Activated T-cell treated with anti-CD3 and anti-CD28 coated beads, Interleukin-2, amount 50 U/mL, for 1 hour (primary cell): ENCODE results near the gene CHMP4A.
"Not testable (repeated sequence)": the region's sequence is repeated elsewhere in the genome, so short reads cannot be mapped to it uniquely, and the experiment has no call there.

ENCODE experiments used
- DNase-seq: peaks from one replicate; pipeline ENCODE4 v3.0.0-alpha.2; 2020

Gene CHMP4A

GRCh38 chr14:24222987-24223386 lies 9.7 kb upstream of the CHMP4A start:
- DNase-seq = not testable (repeated sequence)

DNA sequence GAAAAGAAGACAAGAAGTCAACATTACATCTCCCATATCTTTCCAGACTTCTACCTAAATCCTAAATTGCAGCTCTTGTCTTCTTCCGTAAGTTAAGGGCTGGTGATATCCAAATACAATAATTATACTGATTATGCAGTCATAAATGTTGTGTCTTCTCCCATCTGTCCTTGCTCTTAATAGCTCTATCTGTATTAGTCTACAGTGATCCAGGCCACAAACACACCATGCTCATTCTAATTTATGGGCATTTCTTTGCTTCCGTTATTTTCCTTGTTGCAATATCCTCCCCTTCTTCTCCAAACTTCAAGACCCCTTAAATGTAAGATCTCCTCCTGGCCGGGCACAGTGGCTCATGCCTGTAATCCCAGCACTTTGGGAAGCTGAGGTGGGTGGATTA lies 6.2 kb upstream of the CHMP4A start:
- no peak for DNase-seq

DNA sequence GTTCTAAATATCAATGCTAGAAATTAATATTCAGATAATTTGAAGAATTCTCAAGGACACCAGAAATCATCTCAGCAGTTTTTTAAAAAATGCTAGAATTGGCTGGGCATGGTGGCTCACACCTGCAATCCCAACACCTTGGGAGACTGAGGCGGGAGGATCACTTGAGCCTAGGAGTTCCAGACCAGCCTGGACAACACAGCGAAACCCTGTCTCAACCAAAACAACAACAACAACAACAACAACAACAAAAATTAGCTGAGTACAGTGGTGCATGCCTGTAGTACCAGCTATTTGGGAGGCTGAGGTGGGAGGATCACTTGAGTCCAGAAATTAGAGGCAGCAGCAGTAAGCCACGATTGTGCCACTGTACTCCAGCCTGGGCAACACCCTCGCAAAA lies 5.8 kb upstream of the CHMP4A start:
- no peak for DNase-seq

GRCh38 chr14:24216876-24217275 lies 3.6 kb upstream of the CHMP4A start:
- not testable (repeated sequence) for DNase-seq

- DNase-seq = no peak
Measured at GRCh38 chr14:24216345-24216699, 3.0 kb upstream of the CHMP4A start.

DNA sequence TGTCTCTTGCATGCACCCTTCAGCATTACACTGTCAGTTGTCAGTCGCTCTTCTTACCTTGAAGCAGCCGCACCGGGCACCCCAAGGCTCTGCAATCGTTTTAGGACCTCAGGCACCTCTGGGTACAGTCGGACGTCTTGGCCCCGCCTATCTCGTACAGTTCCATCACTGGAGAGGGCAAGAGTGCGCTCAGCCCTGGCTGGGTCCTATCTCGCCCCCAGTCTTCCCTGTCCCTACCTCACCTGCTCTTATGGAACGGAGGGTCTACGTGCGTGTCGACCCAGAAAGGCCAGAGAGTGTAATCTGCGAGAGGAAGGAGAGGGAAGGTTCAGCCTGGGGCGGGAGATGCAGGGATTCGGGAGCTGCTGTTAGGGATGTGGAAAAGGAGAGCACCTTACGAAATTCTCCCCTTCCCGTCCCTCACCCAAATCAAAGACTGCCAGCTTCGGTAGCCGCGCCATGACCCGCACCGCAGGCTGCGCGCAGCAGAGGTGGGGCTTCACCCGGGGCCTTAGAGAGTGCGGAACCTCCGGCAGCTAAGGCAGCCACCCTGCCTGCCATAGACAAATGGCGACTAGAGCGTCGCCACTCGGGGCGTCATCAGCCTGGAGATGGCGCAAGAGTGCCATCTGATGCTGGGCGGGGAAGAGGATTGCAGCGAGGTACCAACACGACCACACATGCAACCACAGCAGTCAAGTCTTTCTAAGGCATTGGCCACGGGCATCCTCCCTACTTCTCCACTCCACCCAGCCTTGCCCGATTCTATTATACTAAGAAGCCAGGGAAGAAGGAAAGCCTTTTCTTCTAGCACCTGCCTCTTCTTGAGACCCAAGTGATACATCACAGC lies 2.4 kb upstream of the CHMP4A start, which contains the start of gene MDP1:
MDP1 (minus strand) TSS at position 572 of the 850 bp plus-strand sequence; CDS start at position 461, 111 bp downstream.
- peak; percentile 87 for DNase-seq

GRCh38 chr14:24213866-24214662 lies 776 bp upstream of the CHMP4A start:
- DNase-seq = no peak

GRCh38 chr14:24211311-24211710 lies 2.0 kb downstream of the CHMP4A start:
- DNase-seq = no peak

GRCh38 chr14:24207625-24208024 lies 5.7 kb downstream of the CHMP4A start:
- DNase-seq = no peak

DNA sequence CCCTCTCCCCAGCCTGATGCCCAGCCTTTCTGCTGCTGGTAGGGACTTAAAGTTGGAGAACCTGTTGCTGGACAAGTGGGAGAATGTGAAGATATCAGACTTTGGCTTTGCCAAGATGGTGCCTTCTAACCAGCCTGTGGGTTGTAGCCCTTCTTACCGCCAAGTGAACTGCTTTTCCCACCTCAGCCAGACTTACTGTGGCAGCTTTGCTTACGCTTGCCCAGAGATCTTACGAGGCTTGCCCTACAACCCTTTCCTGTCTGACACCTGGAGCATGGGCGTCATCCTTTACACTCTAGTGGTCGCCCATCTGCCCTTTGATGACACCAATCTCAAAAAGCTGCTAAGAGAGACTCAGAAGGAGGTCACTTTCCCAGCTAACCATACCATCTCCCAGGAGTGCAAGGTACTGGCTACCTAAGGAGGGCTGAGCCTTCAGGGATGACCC lies 6.2 kb downstream of the CHMP4A start:
- no peak for DNase-seq

- DNase-seq = no peak
Measured at GRCh38 chr14:24206260-24207103, 6.8 kb downstream of the CHMP4A start.

GRCh38 chr14:24204163-24205146 lies 8.8 kb downstream of the CHMP4A start:
- DNase-seq = no peak

GRCh38 chr14:24203249-24203886 lies 9.9 kb downstream of the CHMP4A start:
- not testable (repeated sequence) for DNase-seq

DNA sequence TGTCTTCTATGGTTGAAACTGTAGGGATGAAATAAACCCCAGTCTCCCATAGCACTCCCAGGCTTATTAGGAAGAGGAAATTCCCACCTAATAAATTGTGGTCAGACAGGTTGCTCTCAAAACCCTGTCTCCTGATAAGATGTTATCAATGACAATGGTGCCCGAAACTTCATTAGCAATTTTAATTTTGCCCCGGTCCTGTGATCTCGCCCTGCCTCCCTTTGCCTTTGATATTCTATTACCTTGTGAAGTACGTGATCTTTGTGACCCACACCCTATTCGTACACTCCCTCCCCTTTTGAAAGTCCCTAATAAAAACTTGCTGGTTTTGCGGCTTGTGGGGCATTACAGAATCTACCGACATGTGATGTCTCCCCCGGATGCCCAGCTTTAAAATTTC lies 10.8 kb downstream of the CHMP4A start:
- DNase-seq = not testable (repeated sequence)

DNA sequence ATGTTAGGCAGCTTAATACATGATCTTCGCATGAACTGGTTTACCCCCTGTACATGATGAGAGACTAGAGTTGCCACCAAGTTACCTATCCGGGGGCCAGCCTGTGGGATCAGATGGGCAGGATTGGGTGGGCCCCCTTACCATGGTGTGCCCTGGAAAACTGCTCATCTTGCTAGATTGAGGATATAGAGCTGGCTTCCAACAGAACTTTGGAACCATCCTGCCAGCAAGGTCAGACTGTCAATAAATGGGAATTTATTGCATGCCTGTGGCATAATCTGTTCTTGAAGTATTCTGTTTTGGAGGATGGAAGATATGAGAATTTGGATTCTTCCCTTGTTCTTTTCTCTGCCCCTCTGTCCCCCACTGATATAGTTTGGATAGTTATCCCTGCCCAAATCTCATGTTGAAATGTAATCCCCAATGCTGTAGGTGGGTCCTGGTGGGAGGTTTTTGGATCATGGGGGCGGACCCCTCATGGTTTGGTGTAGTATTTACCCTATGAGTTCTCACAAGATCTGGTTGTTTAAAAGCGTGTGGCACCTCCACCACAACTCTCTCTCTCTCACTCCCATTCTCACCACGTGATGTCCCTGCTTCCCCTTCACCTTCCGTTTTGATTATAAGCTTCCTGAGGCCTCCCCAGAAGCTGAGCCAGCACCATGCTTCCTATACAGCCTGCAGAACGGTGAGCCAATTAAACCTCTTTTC lies 14.3 kb downstream of the CHMP4A start:
- no peak for DNase-seq

DNA sequence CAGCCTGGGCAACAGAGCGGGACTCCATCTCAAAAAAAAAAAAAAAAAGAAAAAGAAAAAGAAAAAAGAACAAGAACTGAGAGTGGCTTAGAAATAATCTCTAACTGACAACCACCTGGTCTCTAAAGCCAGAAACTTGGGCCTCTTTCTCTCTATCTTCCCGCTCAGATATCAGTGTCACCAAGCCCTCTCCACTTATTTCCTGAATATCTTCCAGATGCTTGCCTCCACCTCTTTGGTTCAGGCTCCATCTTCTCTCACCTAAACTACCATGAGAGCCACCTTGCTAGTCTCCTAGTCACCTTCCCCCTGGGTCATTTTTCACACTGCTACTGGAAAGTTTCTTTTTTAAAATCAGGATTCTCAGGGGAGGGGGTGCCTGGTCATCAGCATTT lies 16.2 kb downstream of the CHMP4A start:
- DNase-seq = no peak

GRCh38 chr14:24196071-24197055 lies 16.9 kb downstream of the CHMP4A start:
- DNase-seq = no peak

GRCh38 chr14:24195186-24196070 lies 17.9 kb downstream of the CHMP4A start, which contains the start of gene TM9SF1:
TM9SF1 (minus strand) TSS chr14:24195441; CDS start chr14:24195019, 422 bp downstream.
- peak; percentile 91 for DNase-seq
